HFFc6 (cell line): ENCODE measurements around the gene DNAH9. TPM values are rescaled to one million over a fixed set of nuclear protein-coding genes. Genes with fewer than 3 reads are reported as not detected.

Experiments used
- DNase-seq: peaks from one replicate; pipeline ENCODE4 v3.0.0-alpha.2; 2018
- H3K27ac Mint-ChIP-seq: 2 replicates; pipeline ENCODE4 v1.8.0; 2020; ENCODE audit warnings: mild to moderate bottlenecking, mixed read lengths
- H3K27me3 Mint-ChIP-seq: 2 replicates; pipeline ENCODE4 v1.8.0; 2021; ENCODE audit warnings: mild to moderate bottlenecking, moderate library complexity, mixed read lengths; ENCODE audit not compliant: insufficient read depth
- H3K36me3 Mint-ChIP-seq: 2 replicates; pipeline ENCODE4 v1.8.0; 2021; ENCODE audit warnings: low read depth, mixed read lengths
- H3K4me1 Mint-ChIP-seq: 2 replicates; pipeline ENCODE4 v1.8.0; 2020; ENCODE audit warnings: low read depth, mixed read lengths
- H3K4me3 Mint-ChIP-seq: 2 replicates; pipeline ENCODE4 v1.8.0; 2020; ENCODE audit warnings: mild to moderate bottlenecking, moderate library complexity, mixed read lengths
- H3K9me3 Mint-ChIP-seq: 2 replicates; pipeline ENCODE4 v1.8.0; 2020; ENCODE audit warnings: mild to moderate bottlenecking, mixed read lengths
- CTCF ChIP-seq: fragments of 200-600 bp; sonication (generic); IDR thresholded peaks from 2 replicates; pipeline ENCODE4 v1.5.0; 2021; ENCODE audit warnings: antibody characterized with exemption, mild to moderate bottlenecking
- total RNA-seq, 6 experiments: library from RNA; stranded (reverse); fragmentation: NEBNext Ultra II Directional; extraction: Animal tissue kit (Norgen Biotek cat#: 25700); gene quantifications; 2 replicates in 1 of 6; 3 replicates in 5 of 6; pipeline ENCODE4 v1.2.3, GENCODE V29; 2021

Gene DNAH9
- total RNA-seq, 6 experiments from 2014 or later = not detected

- Mint-ChIP-seq H3K9me3 (peaks cover 50% of the 10 kb centered on the region), H3K4me1 (no peaks in the 10 kb centered on the region), H3K27me3 (no peaks in the 10 kb centered on the region), H3K4me3 (no peak overlapping the region), H3K27ac (no peak overlapping the region), H3K36me3 (no peaks in the 10 kb centered on the region; the same call in 1 of the 2 replicates)
- TF ChIP-seq CTCF = no peak
- DNase-seq = no peak
Measured at GRCh38 chr17:11636771-11637170, 38.5 kb downstream of the DNAH9 start.

- H3K4me1 Mint-ChIP-seq = no peaks in the 10 kb centered on the region
- H3K27ac Mint-ChIP-seq = no peak overlapping the region
- no peak overlapping the region for H3K4me3 Mint-ChIP-seq
- H3K36me3 Mint-ChIP-seq = no peaks in the 10 kb centered on the region; the same call in 1 of the 2 replicates
- peaks cover 45% of the 10 kb centered on the region for H3K9me3 Mint-ChIP-seq
- H3K27me3 Mint-ChIP-seq = no peaks in the 10 kb centered on the region
- TF ChIP-seq CTCF = no peak
- no peak for DNase-seq
Measured at GRCh38 chr17:11637796-11638195, 39.5 kb downstream of the DNAH9 start.

- Mint-ChIP-seq H3K27me3 (no peaks in the 10 kb centered on the region), H3K27ac (no peak overlapping the region), H3K4me1 (no peaks in the 10 kb centered on the region), H3K4me3 (no peak overlapping the region), H3K9me3 (peaks cover 41% of the 10 kb centered on the region), H3K36me3 (no peaks in the 10 kb centered on the region; the same call in 1 of the 2 replicates)
- DNase-seq = no peak
- no peak for TF ChIP-seq CTCF
Measured at GRCh38 chr17:11638700-11639265, 40.5 kb downstream of the DNAH9 start.

- no peak overlapping the region for H3K4me3 Mint-ChIP-seq
- TF ChIP-seq CTCF = no peak
- no peaks in the 10 kb centered on the region for H3K4me1 Mint-ChIP-seq
- no peak for DNase-seq
- peaks cover 38% of the 10 kb centered on the region for H3K9me3 Mint-ChIP-seq
- H3K36me3 Mint-ChIP-seq = no peaks in the 10 kb centered on the region; the same call in 1 of the 2 replicates
- H3K27me3 Mint-ChIP-seq = no peaks in the 10 kb centered on the region
- H3K27ac Mint-ChIP-seq = no peak overlapping the region
Measured at GRCh38 chr17:11639736-11640462, 41.6 kb downstream of the DNAH9 start.

GRCh38 chr17:11640463-11640814, 42.2 kb downstream of the DNAH9 start:
- H3K4me3 Mint-ChIP-seq = no peak overlapping the region
- no peak for DNase-seq
- no peaks in the 10 kb centered on the region; the same call in 1 of the 2 replicates for H3K27me3 Mint-ChIP-seq
- peaks cover 41% of the 10 kb centered on the region for H3K9me3 Mint-ChIP-seq
- no peaks in the 10 kb centered on the region; the same call in 1 of the 2 replicates for H3K36me3 Mint-ChIP-seq
- H3K4me1 Mint-ChIP-seq = no peaks in the 10 kb centered on the region
- H3K27ac Mint-ChIP-seq = no peak overlapping the region
- no peak for TF ChIP-seq CTCF
